Measurements from ENCODE around the gene C3orf62.

DNA sequence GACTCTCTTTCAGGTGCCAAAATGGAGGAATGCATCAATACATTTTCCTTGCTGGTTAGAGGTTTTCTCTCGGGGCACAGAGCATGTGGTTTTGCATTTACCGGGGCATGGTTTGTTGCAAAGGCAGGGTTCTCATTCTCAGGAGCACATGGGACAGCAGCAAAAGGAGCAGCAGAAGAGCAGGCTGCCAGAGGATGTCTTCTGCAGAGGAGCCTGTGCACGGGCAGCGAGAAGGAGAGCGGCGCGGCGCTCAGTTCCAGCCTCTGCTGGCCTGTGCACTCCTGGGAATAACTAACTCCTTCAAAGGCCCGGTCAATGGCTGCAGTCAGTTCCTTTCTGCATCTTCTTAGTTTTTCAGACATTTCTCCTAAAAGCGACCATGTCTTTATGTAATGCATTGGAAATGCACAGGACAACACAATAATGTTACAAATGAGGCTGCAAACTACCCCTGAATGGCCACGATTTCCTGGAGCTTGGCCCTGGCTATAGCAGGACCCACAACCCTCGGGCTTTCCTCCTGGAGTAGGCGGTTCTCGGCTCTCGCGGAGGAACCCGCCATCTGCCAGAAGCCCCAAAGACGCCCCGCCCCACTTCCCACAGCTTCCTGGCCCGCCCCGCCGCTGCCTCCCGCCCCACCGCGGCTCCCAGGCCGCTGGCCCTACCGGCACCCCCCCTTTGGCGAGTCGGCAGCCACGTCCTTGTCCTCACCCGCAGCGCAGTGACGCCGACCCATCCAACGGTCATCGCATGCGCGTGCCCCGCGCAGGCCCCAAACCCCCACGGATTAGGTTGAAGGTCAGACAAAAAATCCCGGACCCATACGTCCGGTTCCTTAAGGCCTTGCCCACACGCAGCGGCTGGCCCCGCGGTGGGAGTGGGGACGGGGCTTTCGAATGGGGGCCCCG, at the start of gene C3orf62:
- TF ChIP-seq, protein P1, sequence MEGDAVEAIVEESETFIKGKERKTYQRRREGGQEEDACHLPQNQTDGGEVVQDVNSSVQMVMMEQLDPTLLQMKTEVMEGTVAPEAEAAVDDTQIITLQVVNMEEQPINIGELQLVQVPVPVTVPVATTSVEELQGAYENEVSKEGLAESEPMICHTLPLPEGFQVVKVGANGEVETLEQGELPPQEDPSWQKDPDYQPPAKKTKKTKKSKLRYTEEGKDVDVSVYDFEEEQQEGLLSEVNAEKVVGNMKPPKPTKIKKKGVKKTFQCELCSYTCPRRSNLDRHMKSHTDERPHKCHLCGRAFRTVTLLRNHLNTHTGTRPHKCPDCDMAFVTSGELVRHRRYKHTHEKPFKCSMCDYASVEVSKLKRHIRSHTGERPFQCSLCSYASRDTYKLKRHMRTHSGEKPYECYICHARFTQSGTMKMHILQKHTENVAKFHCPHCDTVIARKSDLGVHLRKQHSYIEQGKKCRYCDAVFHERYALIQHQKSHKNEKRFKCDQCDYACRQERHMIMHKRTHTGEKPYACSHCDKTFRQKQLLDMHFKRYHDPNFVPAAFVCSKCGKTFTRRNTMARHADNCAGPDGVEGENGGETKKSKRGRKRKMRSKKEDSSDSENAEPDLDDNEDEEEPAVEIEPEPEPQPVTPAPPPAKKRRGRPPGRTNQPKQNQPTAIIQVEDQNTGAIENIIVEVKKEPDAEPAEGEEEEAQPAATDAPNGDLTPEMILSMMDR (IDR thresholded peaks at IDR 0.05): no peak
- TF ChIP-seq EZH2 (IDR thresholded peaks at IDR 0.05): no peak
